ENCODE measurements around the gene POLR2E. TPM values are rescaled to one million over a fixed set of nuclear protein-coding genes. Genes with fewer than 3 reads are reported as not detected.

POLR2E gene
- total RNA-seq, 1 donor from 2014 or later = 267 TPM

GRCh38 chr19:1089126-1089771 lies 5.9 kb downstream of the POLR2E start:
- Histone ChIP-seq H3K27me3 (ENCODE audit: control insufficient read depth, insufficient read depth, low read length) (no peaks in the 10 kb centered on the region), H3K4me3 (ENCODE audit: low read depth, low read length) (no peak overlapping the region), H3K36me3 (ENCODE audit: control insufficient read depth, insufficient read depth, low read length) (peaks cover 4% of the 10 kb centered on the region)
- DNase-seq (ENCODE audit: low read depth) = no peak
- TF ChIP-seq CTCF (IDR thresholded peaks at IDR 0.05; ENCODE audit: insufficient read depth, low read length, poor library complexity, severe bottlenecking) = no peak

GRCh38 chr19:1088416-1089010 lies 6.7 kb downstream of the POLR2E start:
- TF ChIP-seq CTCF (IDR thresholded peaks at IDR 0.05; ENCODE audit: insufficient read depth, low read length, poor library complexity, severe bottlenecking) = no peak
- H3K36me3 ChIP-seq (ENCODE audit: control insufficient read depth, insufficient read depth, low read length) = peaks cover 4% of the 10 kb centered on the region
- DNase-seq (ENCODE audit: low read depth) = no peak
- no peak overlapping the region for H3K4me3 ChIP-seq (ENCODE audit: low read depth, low read length)
- no peaks in the 10 kb centered on the region for H3K27me3 ChIP-seq (ENCODE audit: control insufficient read depth, insufficient read depth, low read length)

GRCh38 chr19:1087813-1088415 lies 7.3 kb downstream of the POLR2E start:
- H3K36me3 ChIP-seq (ENCODE audit: control insufficient read depth, insufficient read depth, low read length) = peaks cover 4% of the 10 kb centered on the region
- H3K4me3 ChIP-seq (ENCODE audit: low read depth, low read length) = no peak overlapping the region
- TF ChIP-seq CTCF (IDR thresholded peaks at IDR 0.05; ENCODE audit: insufficient read depth, low read length, poor library complexity, severe bottlenecking) = no peak
- no peaks in the 10 kb centered on the region for H3K27me3 ChIP-seq (ENCODE audit: control insufficient read depth, insufficient read depth, low read length)
- no peak for DNase-seq (ENCODE audit: low read depth)

- TF ChIP-seq CTCF (IDR thresholded peaks at IDR 0.05; ENCODE audit: insufficient read depth, low read length, poor library complexity, severe bottlenecking) = no peak
- Histone ChIP-seq H3K27me3 (ENCODE audit: control insufficient read depth, insufficient read depth, low read length) (peaks cover 3% of the 10 kb centered on the region), H3K36me3 (ENCODE audit: control insufficient read depth, insufficient read depth, low read length) (peaks cover 2% of the 10 kb centered on the region), H3K4me3 (ENCODE audit: low read depth, low read length) (no peak overlapping the region)
- no peak for DNase-seq (ENCODE audit: low read depth)
Measured at GRCh38 chr19:1086613-1087012, 8.6 kb downstream of the POLR2E start.

- H3K27me3 ChIP-seq (ENCODE audit: control insufficient read depth, insufficient read depth, low read length) = peaks cover 5% of the 10 kb centered on the region
- TF ChIP-seq CTCF (IDR thresholded peaks at IDR 0.05; ENCODE audit: insufficient read depth, low read length, poor library complexity, severe bottlenecking) = no peak
- H3K4me3 ChIP-seq (ENCODE audit: low read depth, low read length) = no peak overlapping the region
- peaks cover 2% of the 10 kb centered on the region for H3K36me3 ChIP-seq (ENCODE audit: control insufficient read depth, insufficient read depth, low read length)
- no peak for DNase-seq (ENCODE audit: low read depth)
Measured at GRCh38 chr19:1085676-1086442, 9.3 kb downstream of the POLR2E start.
